IPS DF 4.7 (cell line): ENCODE data around the gene LHX1.

Experiments used
- DNase-seq: peaks from one replicate; pipeline ENCODE4 v3.0.0-alpha.2; 2013; ENCODE audit warnings: low spot score; ENCODE audit errors: extremely low read depth

LHX1 gene

GRCh38 chr17:36937959-36938565, 787 bp downstream of the LHX1 start:
- no peak for DNase-seq

GRCh38 chr17:36938566-36939051, 1.3 kb downstream of the LHX1 start:
- no peak for DNase-seq

GRCh38 chr17:36939052-36939801, 2.0 kb downstream of the LHX1 start:
- no peak for DNase-seq

GRCh38 chr17:36939802-36940312, 2.6 kb downstream of the LHX1 start:
- no peak for DNase-seq

- DNase-seq: no peak
Measured at GRCh38 chr17:36940313-36941264, 3.3 kb downstream of the LHX1 start.

DNA sequence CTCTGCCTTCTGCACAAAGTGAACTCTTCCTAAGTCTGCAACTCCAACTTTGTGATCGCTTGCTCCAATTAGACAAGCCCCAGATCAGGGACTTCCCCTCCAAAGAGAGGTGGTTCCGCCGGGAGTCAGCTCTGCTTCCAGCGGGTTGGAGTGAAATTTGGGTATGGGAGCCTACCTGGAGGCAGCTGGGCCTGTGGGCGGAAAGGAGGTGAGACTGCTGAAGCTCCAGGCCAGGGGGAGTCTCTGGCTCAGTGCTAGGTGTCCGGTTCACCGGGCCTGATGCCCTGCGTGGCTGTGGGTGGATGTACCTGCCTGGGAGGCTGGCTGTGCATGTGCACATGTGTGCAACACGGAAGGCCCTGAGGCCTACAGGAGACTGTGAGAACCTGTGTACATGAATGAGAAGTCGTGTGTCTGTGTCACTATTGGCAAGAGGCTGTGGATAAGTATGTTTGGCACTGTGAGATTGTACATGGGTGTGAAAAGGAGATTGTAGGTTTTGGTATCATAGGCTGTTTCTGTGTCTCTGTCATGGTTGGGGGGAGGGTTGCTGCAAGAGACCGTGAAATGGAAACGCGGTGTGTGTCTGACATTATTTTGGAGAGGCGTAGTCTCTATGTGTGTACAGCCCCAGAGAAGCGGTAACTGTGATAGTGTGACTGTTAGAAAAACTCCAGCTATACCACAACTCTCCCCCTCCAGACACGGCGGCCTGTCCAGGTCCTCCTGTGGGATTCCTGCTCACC, 4.2 kb downstream of the LHX1 start:
- DNase-seq: no peak

DNA sequence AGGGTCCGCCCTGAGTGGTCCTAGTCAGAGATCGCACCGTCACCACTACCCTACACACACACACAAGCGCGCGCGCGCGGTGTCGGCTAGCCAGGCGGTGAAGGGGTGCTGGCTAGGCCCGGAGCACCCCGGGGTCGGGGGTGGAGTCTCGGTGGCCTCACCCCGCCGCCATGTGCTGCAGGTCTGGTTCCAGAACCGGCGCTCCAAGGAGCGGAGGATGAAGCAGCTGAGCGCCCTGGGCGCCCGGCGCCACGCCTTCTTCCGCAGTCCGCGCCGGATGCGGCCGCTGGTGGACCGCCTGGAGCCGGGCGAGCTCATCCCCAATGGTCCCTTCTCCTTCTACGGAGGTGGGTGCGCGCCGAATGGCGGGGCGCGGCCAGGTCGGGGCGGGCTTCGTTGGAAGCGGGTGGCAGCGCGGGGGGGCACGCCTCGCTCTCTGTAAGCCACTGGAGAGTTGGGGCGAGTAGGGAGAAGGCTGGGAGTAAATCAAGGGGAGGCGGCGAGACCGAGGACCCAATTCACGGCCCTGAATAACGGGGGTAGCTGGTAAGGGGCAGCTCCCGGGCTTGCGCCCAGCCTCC, 4.8 kb downstream of the LHX1 start:
- no peak for DNase-seq

GRCh38 chr17:36942631-36943125, 5.4 kb downstream of the LHX1 start:
- no peak for DNase-seq

DNA sequence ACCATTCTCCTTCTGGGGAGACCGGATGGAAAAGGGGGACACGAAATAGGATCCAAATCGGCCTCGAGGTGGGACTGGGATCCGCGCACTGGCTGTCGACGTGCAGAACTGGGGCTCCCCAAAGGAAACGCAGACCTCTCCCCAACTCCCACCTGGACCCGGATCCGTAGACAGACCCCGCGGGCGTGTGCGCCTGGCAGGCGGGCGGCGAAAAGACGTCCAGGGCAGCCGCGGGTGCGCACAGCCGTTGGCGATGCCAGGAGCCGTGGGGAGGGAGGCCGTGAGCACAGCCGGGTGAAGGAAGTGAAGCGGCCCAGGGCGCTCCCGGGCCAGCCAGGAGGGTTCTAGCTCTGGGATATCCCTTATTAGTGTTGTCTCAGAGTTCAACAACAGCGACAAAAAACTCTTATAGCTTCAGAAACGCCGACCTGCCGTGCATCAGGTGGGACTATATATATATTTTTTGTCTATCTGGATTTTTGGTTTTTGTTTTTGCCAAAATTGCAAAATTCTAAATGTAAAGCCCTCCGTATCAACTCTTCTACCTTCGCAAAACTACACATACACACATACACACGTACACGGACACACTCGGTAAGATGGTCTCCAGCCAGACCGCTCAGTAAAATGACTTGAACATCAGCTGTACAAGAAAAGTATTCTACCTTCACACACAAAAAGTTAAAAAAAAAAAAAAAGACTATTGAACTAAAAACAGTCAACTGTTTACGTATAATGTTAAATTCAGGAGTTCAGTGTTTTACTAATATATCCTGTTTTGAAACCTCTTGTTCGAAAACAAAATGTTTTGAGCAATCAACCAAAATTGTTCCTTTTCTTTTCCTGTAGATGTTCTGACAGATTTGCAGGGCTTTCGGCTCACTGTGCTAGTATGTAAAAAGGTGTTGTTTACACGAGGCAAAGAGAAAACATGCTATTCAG, 6.2 kb downstream of the LHX1 start:
- no peak for DNase-seq

GRCh38 chr17:36944553-36944952, 7.3 kb downstream of the LHX1 start:
- no peak for DNase-seq

DNA sequence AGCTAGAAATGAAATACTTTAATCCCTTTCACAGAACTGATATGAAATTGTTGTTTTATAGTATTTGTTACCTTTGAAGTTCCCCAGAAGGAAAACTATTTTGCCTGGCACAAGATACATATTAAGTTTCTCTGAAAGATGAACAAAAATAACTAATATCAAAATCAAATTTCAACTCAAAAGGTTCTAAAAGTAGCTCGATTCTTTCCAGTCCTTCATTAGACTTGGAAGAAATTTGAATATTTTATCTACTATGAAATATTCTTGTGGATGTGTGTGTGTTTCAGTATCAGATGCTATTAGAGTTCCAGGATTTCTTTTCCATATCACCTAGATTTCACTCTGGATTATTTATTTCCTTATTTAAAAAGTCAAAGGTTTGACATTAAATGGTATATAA, 7.9 kb downstream of the LHX1 start:
- no peak for DNase-seq

- no peak for DNase-seq
Measured at GRCh38 chr17:36945959-36946725, 8.9 kb downstream of the LHX1 start.

DNA sequence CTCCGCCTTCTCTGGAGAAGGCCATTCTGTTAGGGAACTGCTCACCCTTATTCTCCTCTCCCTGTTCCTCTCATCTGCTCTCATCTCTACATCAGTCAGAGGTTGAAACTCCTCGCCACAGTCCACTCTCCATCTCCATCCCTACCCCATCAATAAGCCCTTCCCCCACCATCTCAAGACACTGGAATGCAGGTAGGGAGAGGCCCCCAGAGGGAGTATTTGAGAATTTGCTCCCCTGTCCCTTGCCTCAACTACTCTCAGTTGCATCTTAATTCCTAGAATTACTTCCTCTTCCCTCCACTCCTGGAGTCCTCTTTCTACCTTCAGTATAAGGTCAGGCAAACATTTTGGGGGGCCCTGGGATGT, 9.4 kb downstream of the LHX1 start:
- DNase-seq: no peak

DNA sequence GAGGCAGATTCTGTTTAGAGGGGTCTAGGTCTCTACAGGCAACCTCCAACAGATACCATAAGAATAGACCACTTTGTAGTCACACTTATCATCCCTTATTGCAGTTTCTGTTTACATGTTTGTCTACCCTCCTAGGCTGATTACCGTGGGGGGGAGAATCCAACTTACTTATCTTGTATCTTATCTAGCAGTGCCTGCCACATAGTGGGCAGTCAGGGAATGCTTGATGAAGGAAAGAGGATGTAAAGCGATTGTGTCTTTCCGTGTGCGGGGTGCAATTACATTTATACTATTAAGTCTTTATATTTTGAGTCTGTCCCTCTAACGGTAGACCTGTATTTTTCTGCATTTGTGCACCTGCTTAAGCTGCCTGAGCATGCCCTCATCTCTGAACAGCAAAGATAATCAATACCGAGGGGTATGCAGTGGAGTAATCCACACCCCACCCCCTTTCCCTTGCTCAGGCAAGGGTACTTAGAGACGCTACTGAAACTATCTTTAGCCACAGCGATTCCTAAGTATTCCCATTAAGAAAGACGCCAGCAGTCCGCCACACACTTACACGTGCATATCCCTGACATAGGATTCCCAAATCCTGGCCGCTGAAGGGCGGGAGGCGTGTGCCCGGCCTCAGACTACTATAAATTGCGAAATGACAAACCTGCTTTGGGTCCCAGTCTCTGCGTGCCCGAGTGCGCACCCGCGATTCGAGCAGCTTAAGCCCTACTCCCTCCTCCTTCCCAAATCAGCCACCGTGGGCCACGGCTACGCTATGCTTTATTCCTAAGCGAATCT, 10.8 kb downstream of the LHX1 start:
- DNase-seq: no peak

GRCh38 chr17:36948717-36949460, 11.6 kb downstream of the LHX1 start, which contains the start of gene AATF:
TSS of gene AATF (plus strand) at chr17:36948954. CDS start at chr17:36949126, 172 bp downstream.
- no peak for DNase-seq

- DNase-seq: no peak
Measured at GRCh38 chr17:36949461-36949927, 12.2 kb downstream of the LHX1 start.

- no peak for DNase-seq
Measured at GRCh38 chr17:36950027-36950426, 12.8 kb downstream of the LHX1 start.
